Stomach (tissue), 4 donors: ENCODE measurements around the gene COL25A1.

Experiments
- CTCF ChIP-seq, 7 experiments: fragments of 450-650 bp in 4 of 7; fragments of 200-600 bp in 3 of 7; sonication (generic) in 3 of 7; IDR thresholded peaks; one replicate each; pipeline ENCODE4 v1.5.1; 2016 to 2019; ENCODE audit warnings: antibody characterized with exemption in 7 of 7, control low read depth in 2 of 7, mild to moderate bottlenecking in 1 of 7
- EP300 ChIP-seq: sonication (generic); formaldehyde crosslinking; IDR thresholded peaks from one replicate; pipeline ENCODE4 v1.6.1; 2017; ENCODE audit warnings: antibody characterized with exemption
- POLR2A ChIP-seq, 4 donors: fragments of 450-650 bp; IDR thresholded peaks; one replicate each; pipeline ENCODE4 v1.6.1; 2016; ENCODE audit warnings: antibody characterized with exemption in 4 of 4, control low read depth in 2 of 4, mild to moderate bottlenecking in 1 of 4, moderate library complexity in 1 of 4
- POLR2AphosphoS5 ChIP-seq, 3 donors: sonication (generic); formaldehyde crosslinking; IDR thresholded peaks; one replicate each; pipeline ENCODE4 v1.6.1; 2016; ENCODE audit warnings: antibody characterized with exemption in 3 of 3

- TF ChIP-seq CTCF (IDR thresholded peaks at IDR 0.05) (no peak), POLR2AphosphoS5 (IDR thresholded peaks at IDR 0.05) (no peak), EP300 (no peak), POLR2A (IDR thresholded peaks at IDR 0.05) (no peak)
Observed at GRCh38 chr4:109169170-109169569, 133.3 kb downstream of the COL25A1 start.
